Right cardiac atrium (tissue), 5 donors: ENCODE data around the gene EIF5AL1. TPM values are rescaled to one million over a fixed set of nuclear protein-coding genes. Genes with fewer than 3 reads are reported as not detected.
"Not testable (repeated sequence)": the region's sequence is repeated elsewhere in the genome, so short reads cannot be mapped to it uniquely, and the experiment has no call there.

Experiments used
- ATAC-seq, 2 donors: fragments of 200-7000 bp; cut with Tn5 transposase; one replicate each; pipeline versions ENCODE4 v1.8.0 to v1.9.1; 2020; ENCODE audit warnings: moderate library complexity in 2 of 2, mild to moderate bottlenecking in 1 of 2
- DNase-seq, 3 donors: peaks; one replicate each; pipeline ENCODE4 v3.0.0-alpha.2; 2020
- H3K27ac ChIP-seq: one replicate; pipeline ENCODE4 v1.5.1; 2013; ENCODE audit warnings: mild to moderate bottlenecking, low read length, control low read depth, moderate library complexity
- H3K27me3 ChIP-seq: one replicate; pipeline ENCODE4 v1.6.1; 2013; ENCODE audit not compliant: control insufficient read depth, insufficient read depth
- H3K4me1 ChIP-seq: one replicate; pipeline ENCODE4 v1.6.1; 2013; ENCODE audit warnings: low read length; ENCODE audit not compliant: control insufficient read depth, insufficient read depth
- H3K4me3 ChIP-seq: one replicate; pipeline ENCODE4 v1.5.1; 2013; ENCODE audit warnings: low read length, control low read depth
- H3K9me3 ChIP-seq: one replicate; pipeline ENCODE4 v1.6.1; 2013; ENCODE audit warnings: low read length; ENCODE audit not compliant: control insufficient read depth
- WGBS: extraction: QIAGEN DNeasy Blood & Tissue Kit; methylation state at CpG from one replicate; pipeline ENCODE4 v1.1.7; 2013; 5-methylcytosine and 5-hydroxymethylcytosine counted together
- intact Hi-C, 4 donors: fragments of 100-400 bp; cut with DNase I; formaldehyde crosslinking; loops; one replicate each; pipeline versions ENCODE4 v1.11.0 to v1.14.0; 2022 to 2023
- polyA plus RNA-seq: library from polyadenylated mRNA; stranded (reverse); fragments of 200-250 nt; gene quantifications from one replicate; pipeline ENCODE4 v1.2.3, GENCODE V29; 2013
- total RNA-seq, 4 donors: library from RNA; stranded (reverse); fragmentation: NEBNext Ultra II Directional; extraction: Animal tissue kit (Norgen Biotek cat#: 25700); gene quantifications; one replicate each; pipeline ENCODE4 v1.2.1, GENCODE V29; 2021
- donor health status: healthy with polysubstance abuse.
- donor health status: DM: no; HTN: yes; CAD: no.
- donor health status: DM: no; HTN: no; CAD: no.
- donor health status: DM: no; HTN: yes; CAD: no; lungs with severe emphysema.
- donor health status: DM: yes; HTN: yes; CAD: no.

EIF5AL1 gene
- total and polyA plus RNA-seq, 5 donors = 0.09 to 0.57 (median 0.32) TPM; not detected in 1

DNA sequence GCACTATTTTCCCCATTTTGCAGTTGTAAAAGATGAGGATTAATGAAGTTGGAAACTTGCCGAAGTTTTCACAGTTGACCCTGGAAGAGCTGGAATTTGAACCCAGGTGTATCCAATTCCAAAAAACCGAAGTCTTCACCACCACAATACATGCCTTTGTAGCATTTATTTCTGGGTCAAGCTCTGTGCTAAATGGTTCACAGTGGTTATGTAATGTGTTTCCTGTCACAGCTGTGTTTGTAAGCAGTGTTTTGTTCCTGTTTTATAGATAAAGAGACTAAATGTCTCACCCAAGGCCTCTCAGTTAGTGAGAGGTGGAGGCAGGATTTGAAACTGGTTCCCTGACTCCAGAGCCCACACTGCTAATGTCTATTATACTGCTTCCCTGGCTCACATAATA is 30.3 kb downstream of the EIF5AL1 start:
- 53% methylated on average over 2 of the region's 2 CpGs for WGBS
- intact Hi-C loops = no loop called here
- Histone ChIP-seq H3K9me3 (no peaks in the 10 kb centered on the region), H3K4me3 (no peak overlapping the region), H3K27me3 (no peaks in the 10 kb centered on the region), H3K4me1 (no peaks in the 10 kb centered on the region), H3K27ac (no peak overlapping the region)
- DNase-seq (no peak), ATAC-seq (no peak)

DNA sequence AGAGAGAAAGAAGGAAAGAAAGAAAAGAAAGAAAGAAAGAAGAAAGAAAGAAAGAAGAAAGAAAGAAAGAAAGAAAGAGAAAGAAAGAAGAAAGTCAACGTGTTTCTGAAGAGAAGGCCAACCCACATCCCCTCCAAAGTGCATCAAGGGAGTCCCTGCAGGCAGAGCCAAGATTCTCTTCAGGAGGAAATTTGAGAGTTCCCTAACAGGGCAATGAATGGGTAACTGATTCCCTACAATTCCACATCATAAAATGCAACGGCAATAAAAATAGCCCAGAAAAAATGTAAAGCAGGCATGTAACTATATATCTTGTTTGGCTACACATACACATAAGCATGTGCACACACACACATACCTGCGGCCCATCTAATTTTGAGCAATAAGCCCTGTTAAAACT is 32.1 kb downstream of the EIF5AL1 start:
- H3K27me3 ChIP-seq, intact Hi-C loops, H3K4me3 ChIP-seq, H3K27ac ChIP-seq, H3K9me3 ChIP-seq, H3K4me1 ChIP-seq, ATAC-seq, DNase-seq: not testable (repeated sequence)
- WGBS = 86% methylated on average over 3 of the region's 3 CpGs

DNA sequence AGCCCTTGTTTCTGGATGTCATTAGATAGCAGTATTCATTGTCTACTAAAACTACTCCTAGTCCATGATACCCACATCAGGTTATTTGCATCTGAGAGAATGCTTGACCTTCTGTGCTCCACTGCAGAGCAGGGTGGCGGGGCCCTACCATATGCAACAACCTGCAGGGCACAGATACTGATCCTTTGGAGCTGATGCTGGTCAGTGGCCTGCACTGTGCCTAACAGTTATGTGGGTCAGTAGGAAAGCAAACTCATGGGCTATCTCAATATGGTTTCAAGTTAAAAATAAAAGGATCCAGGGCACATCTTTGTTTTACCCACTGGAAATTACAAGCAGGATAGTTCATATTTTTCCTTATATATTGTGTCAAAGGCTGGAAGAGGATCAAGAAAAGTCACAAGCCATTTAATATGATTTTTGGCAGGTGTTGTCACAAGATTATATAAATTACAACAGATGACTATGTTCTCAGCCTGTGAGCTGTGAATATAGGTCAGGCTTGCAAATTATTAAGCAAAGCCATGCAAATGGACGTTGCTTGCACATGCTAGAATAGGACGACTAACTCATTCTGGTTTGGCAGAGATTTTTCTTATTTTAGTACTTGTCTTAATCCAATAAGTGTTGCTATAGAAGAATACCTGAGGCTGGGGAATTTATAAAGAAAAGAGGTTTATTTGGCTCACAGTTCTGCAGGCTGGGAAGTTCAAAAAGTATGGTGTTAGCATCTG is 32.8 kb downstream of the EIF5AL1 start:
- H3K27ac ChIP-seq, H3K4me1 ChIP-seq, DNase-seq, intact Hi-C loops, ATAC-seq, H3K27me3 ChIP-seq, H3K4me3 ChIP-seq, H3K9me3 ChIP-seq: not testable (repeated sequence)
- WGBS = 75% methylated on average over 3 of the region's 3 CpGs

DNA sequence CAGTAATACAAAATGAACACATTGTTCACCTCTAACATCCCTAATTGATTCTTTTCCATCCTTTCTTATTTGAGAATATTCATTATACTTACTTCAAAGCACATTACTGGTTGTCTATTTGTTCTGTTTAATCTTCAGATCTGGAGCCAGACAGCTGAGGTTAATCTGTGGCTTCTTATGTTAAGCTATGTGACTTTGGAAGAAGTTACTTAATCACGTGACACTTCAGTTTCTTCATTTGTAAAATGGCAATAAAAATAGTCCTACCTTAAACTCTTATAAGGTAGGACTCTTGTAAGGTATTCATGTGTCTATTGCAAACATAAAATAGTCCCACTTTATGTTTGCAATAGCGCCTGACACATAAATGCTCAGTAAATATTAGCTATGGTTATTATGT is 34.8 kb downstream of the EIF5AL1 start:
- H3K9me3 ChIP-seq, H3K4me3 ChIP-seq, H3K27me3 ChIP-seq, H3K4me1 ChIP-seq, DNase-seq, intact Hi-C loops, H3K27ac ChIP-seq, ATAC-seq: not testable (repeated sequence)
- WGBS = 88% methylated on average over 2 of the region's 2 CpGs

DNA sequence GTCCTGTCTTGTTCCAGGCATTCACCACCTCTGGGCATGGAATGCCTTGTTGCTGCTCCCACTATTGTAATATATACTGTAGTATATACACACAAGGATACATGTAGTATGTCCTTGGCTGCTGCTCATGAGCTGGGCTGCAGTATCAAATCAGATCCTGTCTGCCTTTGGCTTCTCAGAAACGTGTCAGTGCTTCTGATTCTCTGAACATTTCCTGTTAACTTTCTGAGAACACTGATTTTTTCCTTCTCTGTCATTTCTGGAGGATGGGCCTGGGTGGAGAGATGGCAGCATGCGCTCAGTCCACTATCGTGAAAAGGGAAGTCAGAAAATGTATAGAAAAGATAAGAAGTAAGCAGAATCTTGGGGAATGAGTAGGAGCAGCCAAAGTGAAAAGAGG is 35.6 kb downstream of the EIF5AL1 start:
- H3K27ac ChIP-seq = no peak overlapping the region
- no peaks in the 10 kb centered on the region for H3K9me3 ChIP-seq
- 41% methylated on average over 3 of the region's 3 CpGs for WGBS
- H3K4me1 ChIP-seq = no peaks in the 10 kb centered on the region
- no peaks in the 10 kb centered on the region for H3K27me3 ChIP-seq
- DNase-seq = no peak
- intact Hi-C loops = no loop called here
- no peak overlapping the region for H3K4me3 ChIP-seq
- ATAC-seq = no peak

DNA sequence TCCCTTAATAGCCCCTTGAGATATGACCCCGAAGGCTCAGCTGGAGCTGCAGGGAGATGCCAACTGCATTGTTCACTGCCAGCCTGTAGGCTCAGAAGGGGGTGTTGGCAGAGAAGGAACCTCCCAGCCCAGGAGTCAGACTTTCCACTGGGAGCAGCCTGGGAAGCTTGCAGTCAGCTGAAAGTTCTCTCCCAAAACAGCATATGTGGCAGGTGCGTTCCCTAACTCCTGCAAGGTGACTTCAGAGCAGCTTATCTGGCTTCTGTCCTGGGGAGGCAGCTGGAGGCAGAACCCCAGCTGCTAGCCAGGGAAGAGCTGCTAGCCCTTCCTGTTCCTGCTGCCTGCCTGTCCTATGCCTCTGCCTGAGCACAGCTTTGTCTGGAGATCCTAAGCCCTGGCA is 39.8 kb downstream of the EIF5AL1 start:
- H3K9me3 ChIP-seq = no peaks in the 10 kb centered on the region
- 57% methylated on average over 2 of the region's 2 CpGs for WGBS
- intact Hi-C loops = no loop called here
- H3K4me1 ChIP-seq = no peaks in the 10 kb centered on the region
- no peak overlapping the region for H3K27ac ChIP-seq
- ATAC-seq (peak in 1 of 2 donors; percentile 59), DNase-seq (no peak)
- H3K27me3 ChIP-seq = no peaks in the 10 kb centered on the region
- no peak overlapping the region for H3K4me3 ChIP-seq

DNA sequence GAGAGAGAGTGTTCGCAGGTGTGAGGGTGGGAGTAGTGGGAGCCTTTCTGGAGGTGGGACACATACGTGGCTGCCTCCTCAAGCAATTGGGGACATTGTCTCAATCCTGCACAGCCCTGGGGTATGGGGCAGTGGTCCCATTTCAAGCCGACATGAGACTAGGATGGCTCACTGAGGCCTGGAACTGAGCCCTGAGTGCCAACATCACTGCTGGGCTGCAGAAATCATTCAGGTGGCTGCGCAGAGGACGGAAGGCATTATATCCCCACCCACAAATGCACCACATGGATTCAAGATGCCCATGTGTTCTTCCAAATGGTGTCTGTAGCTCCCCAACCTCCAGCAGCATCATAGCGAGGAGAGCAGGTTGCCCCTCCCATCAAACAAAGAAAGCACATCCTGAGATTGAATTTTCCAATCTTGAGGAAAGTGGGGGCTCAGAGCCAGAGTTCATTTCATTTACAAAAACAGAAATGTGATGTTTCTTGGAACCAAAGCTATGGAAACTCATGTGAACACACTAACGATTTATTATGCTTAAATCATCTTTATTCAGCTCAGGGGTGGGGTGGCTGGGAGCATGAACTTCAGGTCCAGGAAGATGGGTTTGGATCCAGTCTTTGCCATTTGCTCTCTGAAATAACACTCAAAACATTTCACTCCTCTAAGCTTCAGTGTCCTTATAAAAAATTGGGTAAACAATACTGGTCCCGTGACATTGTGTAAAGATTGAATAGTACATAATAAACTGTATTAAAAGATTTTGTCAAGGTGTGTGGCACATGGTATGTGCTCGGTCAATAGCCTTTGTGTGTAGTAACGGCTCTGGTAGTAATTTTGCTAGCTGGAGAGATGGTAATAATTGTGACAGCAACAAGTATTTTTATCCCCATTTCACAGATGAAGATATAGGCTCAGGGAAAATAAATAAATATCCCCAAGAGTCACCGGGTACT is 43.3 kb downstream of the EIF5AL1 start:
- H3K27me3 ChIP-seq = no peaks in the 10 kb centered on the region
- 84% methylated on average over 11 of the region's 11 CpGs for WGBS
- no peaks in the 10 kb centered on the region for H3K9me3 ChIP-seq
- no peak overlapping the region for H3K4me3 ChIP-seq
- intact Hi-C loops = no loop called here
- no peak overlapping the region for H3K27ac ChIP-seq
- ATAC-seq (no peak), DNase-seq (no peak)
- no peaks in the 10 kb centered on the region for H3K4me1 ChIP-seq

DNA sequence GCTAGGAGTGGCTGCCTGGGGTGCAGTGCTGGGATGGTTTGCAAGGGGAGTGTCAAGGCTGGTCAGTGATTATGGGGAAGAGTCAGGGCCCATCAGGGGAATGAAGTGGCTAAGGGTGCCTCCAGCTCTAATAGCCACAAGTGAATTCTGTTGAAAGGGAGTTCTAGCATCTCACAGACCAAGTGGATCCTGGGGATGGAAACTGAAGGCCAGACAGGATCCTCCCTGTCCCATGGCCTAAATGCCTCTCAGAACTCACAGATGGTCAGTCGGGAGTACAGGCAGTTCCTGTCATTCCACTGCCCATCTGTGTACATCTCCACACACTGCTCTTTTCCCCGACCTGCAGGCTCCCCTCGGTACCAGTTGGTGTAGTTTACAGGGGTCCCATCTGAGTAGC is 44.6 kb downstream of the EIF5AL1 start:
- H3K9me3 ChIP-seq, ATAC-seq, H3K27ac ChIP-seq, H3K4me3 ChIP-seq, H3K4me1 ChIP-seq, intact Hi-C loops, DNase-seq, H3K27me3 ChIP-seq: not testable (repeated sequence)
- WGBS = 97% methylated on average over 3 of the region's 3 CpGs

DNA sequence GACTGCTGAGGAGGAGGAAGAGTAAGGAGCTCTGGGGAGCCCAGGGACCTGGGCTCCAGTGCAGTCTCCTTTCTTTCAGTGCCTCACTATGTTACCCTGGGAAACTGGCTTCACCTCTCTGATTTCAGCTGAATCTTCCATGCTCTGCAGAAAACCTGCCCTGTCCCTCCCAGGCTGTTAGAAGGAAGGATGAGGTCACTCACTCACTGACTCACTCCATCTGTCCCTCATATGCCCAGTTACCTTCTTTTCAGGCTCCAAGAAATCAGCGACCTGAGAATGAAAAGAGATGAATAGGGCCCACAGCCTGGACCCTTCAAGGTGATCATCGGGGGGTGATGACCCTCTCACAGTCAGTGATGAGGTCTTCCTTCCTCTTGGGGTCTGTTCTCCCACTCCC is 47.4 kb downstream of the EIF5AL1 start:
- intact Hi-C loops = loop anchor here in 2 of 4 donors (10.0 kb wide), 1 partner anchor 365 kb away; no protein-coding TSS in a partner anchor

DNA sequence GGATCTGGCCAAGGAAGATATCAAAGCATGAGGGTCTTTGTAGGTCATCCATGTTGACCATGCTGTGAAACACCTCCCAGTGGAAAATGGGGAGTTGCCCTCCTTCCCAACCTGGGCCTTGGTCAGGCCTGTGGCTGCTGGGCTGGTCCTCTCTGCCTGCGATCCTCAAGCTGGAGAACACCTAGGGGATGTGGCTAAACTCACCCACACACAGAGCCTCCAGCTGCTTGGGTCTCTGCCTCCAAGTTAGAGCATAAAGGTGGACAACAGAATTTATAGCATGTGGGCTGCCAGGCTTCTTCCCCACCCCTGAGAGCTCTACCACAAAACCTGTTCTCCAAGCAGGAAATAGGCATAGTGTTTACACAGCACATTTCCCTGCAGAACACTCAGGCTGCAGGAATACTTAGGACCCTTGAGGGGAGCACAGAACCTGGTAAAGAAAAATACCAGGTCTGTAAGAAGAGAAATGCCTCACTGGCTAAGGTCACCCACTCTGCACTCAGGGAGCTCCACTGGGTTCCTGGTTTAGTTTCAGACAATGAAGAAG is 47.9 kb downstream of the EIF5AL1 start, which contains the start of gene SFTPA2:
TSS of gene SFTPA2 (minus strand) at position 248 of the 550 bp plus-strand sequence. CDS start 924 bp downstream, outside the sequence.
- Histone ChIP-seq H3K27me3 (no peaks in the 10 kb centered on the region), H3K27ac (no peak within 1 kb of the TSS), H3K4me1 (no peaks in the 10 kb centered on the region), H3K9me3 (no peaks in the 10 kb centered on the region), H3K4me3 (no peak within 1 kb of the TSS)
- WGBS = 86% methylated on average over 1 of the region's 1 CpG
- intact Hi-C loops = loop anchor here in 2 of 4 donors (10.0 kb wide), 1 partner anchor 365 kb away; no protein-coding TSS in a partner anchor
- no peak for ATAC-seq
- DNase-seq = no peak

More for the DNA sequence above, 47.4 kb downstream of the EIF5AL1 start:
- ATAC-seq (no peak), DNase-seq (no peak)
- no peaks in the 10 kb centered on the region for H3K27me3 ChIP-seq
- no peaks in the 10 kb centered on the region for H3K4me1 ChIP-seq
- H3K4me3 ChIP-seq = no peak overlapping the region
- H3K27ac ChIP-seq = no peak overlapping the region
- WGBS = 80% methylated on average over 2 of the region's 2 CpGs
- H3K9me3 ChIP-seq = no peaks in the 10 kb centered on the region

DNA sequence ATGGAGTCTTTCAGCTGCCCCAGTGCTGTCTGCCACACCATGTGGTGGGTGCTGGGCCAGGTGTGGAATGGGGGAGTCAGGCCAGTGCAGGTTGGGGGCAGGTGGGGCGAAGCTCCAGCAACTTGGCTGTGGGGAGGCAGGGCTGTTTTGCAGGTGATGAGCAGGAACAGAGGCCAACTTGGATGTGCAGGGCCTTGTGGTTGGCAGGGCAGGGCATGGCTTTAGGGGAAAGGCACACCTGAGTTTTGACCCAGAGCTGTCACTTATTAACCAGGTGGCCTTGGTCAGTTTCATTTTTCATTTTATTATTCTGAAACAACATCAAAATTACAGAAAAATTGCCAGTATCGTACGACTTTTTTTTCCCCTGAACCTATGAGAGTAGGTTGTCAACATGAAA is 48.9 kb downstream of the EIF5AL1 start:
- WGBS = 87% methylated on average over 3 of the region's 3 CpGs
- Histone ChIP-seq H3K4me3 (no peak overlapping the region), H3K9me3 (no peaks in the 10 kb centered on the region), H3K4me1 (no peaks in the 10 kb centered on the region), H3K27me3 (no peaks in the 10 kb centered on the region), H3K27ac (no peak overlapping the region)
- DNase-seq = no peak
- intact Hi-C loops = loop anchor here in 2 of 4 donors (10.0 kb wide), 1 partner anchor 364 kb away; no protein-coding TSS in a partner anchor
- ATAC-seq = no peak
